H54 (cell line): ENCODE results near the gene ZNF565.

Experiments
- DNase-seq: peaks from one replicate; pipeline ENCODE4 v3.0.0; 2011; ENCODE audit warnings: low spot score, mixed read lengths; ENCODE audit not compliant: insufficient read length
- FAIRE-seq: peaks from 3 replicates; lab custom pipeline; 2011; peaks lifted over from hg19 to GRCh38; lab: Jason Lieb, UNC
- POLR2A ChIP-seq: IDR thresholded peaks from 2 replicates; pipeline ENCODE4 v1.6.1; 2011; ENCODE audit warnings: low read depth, mild to moderate bottlenecking, low read length

ZNF565 gene

DNA sequence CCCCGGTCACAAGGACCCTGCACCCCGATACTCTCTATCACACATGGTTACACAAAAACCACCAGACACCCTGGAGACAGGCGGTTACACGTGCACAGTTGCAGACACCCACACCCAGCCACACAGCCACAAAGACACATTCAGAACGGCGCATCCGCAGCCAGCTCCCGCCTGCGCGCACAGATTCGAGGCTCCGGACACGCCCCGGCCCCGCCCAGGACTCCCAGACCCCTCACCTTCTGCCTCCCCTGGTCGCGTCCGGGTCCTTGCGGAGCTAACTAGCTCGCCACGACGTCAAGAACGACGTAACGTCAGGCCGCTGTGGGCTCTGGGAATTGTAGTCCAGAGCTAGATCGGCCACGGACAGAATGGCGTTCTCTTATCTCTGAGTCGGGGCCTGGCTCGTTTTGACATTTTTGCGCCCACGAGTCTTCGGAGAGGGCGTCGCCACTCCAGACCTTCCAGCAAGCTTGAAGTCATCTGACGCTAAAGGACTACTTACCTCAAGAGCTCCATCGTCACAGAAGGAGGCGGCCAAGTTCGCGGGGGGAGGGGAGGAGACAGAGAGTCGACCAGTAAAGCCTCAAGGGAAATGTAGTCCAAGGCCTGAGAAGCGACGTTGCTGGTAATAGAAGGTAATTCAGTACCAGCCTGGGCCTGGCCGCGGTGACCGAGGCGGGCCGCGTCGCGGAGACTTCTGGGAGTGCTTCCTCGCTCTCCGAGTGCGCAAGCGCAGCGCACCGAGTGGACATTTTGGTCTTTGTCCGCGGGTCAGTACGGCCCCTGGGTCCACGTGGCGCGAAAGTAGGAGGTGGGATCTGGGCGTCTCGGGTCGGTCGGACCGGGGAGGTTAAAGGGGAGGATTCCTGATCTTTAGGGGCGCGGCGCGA lies at the start of gene ZNF565, which contains the start of gene ZNF146:
TSS of gene ZNF565 (minus strand) at position 280 of the 890 bp plus-strand sequence. CDS start 12,680 bp downstream, outside the sequence.
TSS of gene ZNF146 (plus strand) at position 721 of the 890 bp plus-strand sequence. CDS start 21,335 bp downstream, outside the sequence.
- peak; percentile 87 for TF ChIP-seq POLR2A
- DNase-seq = peak; percentile 98
- FAIRE-seq = peak; percentile 87

DNA sequence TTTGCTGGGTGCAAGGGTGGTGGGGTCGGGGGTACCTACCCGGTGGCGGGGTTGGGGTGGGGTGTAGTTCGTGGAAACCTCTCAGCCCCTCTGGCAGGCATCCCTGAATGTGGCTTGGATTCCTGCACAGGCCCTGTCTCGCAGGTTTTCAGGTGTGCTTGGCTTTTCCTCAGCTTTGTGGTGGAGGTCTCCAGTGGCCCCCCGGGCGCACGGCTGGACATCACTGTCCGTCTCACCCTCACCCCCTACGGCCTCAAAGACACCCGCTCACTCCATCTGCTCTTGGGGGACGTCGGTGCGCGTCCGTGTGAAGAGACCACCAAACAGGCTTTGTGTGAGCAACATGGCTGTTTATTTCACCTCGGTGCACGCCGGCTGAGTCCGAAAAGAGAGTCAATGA lies 44.7 kb upstream of the ZNF565 start:
- DNase-seq (no peak), FAIRE-seq (no peak)
- no peak for TF ChIP-seq POLR2A

DNA sequence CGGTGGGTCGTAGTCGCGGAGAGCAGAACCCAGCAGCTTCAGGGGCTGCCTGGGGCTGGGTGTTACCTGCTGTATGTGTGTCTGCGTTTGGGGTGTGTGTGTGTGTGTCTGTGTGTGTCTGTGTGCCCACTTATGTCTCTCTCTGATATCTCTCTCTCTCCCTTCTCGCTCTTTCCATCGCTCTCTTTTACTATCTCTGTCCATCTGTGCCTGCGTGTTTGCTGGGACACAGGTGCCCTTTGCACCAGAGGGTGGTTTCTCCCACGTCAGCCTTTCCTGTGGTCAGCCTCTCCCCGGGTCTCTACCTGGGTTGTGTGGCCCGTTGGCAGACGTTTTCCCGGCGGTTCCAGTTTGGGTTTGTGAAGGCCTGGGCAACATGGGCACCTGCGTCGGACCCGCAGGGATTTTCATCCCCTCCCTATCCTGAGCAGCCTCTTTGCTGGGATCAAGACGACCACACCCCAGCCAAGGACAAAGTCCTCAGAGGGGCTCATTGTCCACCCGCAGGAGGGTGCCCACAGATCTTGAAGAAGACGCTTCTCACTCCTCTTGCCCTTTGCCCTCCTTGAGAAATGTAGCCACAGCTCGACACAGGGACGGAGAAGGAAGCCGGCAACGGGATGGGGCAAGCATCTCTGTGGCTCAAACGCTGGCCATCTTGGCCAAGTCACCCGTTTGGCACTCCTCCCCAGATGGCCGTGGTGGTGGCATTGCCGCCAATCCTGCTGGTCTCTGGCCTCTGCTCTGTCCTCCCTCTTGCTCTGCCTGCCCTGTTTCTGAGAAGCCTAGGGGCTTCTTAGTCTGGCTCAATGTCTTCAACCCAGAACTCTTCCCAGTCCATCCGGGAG lies 43.8 kb upstream of the ZNF565 start:
- FAIRE-seq (no peak), DNase-seq (no peak)
- TF ChIP-seq POLR2A = no peak

DNA sequence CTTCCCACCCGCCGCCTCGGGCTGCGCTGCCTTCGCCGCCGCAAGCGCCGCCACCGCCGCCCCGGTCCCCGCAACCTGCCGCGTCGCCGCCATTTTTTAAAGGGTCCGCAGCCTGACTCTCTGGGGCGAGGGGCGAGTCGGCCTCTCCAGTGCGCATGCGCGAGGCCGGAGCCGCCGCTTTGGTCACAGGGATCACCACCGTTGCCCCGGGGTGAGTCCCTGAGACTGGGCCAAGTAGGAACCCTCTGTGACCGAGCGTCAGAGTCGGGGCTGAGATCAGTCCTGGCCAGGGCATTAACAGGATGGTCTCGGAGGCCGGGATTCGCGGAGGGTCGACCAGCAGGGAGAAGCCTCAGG lies 43.0 kb upstream of the ZNF565 start:
- FAIRE-seq (no peak), DNase-seq (no peak)
- TF ChIP-seq POLR2A = no peak

DNA sequence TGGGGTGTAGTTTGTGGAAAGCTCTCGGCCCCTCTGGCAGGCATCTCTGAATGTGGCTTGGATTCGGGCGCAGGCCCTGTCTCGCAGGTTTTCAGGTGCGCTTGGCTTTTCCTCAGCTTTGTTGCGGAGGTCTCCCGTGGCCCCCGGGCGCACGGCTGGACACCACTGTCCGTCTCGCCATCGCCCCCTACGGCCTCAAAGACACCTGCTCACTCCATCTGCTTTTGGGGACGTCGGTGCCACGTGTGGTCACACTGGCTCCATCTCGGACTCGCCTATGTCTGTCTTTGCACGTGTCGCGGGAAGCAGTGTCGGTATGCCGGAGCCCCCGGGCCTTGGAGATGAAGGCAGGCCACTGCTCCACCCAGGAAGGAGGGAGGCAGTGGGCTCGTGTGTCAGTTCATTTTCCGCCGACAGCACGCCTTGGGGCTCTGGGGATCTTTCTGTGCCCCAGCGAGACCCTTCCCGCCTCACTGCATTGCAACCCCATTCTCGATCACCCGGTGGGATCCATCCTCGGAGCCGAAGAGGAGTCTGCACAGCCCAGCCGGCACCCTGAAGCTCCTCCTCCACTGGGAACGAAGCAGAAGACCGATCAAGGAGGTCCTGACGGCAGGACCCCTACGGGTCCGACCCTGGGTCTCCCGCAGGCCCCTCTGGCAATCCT lies 42.5 kb upstream of the ZNF565 start:
- no peak for TF ChIP-seq POLR2A
- DNase-seq (no peak), FAIRE-seq (no peak)

DNA sequence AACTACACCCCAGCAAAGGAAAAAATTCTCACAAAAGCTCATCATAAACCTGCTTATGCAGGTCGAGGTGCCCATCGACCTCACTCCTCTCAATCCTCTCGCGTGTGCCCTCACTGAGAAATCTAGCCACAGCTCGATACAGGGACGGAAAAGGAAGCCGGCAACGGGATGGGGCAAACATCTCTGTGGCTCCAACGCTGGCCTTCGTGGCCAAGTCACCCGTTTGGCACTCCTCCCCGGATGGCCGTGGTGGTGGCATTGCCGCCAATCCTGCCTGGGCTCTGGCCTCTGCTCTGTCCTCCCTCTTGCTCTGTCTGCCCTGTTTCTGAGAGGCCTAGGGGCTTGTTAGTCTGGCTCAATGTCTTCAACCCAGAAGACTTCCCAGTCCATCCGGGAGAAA lies 41.6 kb upstream of the ZNF565 start:
- FAIRE-seq (no peak), DNase-seq (no peak)
- TF ChIP-seq POLR2A = no peak

DNA sequence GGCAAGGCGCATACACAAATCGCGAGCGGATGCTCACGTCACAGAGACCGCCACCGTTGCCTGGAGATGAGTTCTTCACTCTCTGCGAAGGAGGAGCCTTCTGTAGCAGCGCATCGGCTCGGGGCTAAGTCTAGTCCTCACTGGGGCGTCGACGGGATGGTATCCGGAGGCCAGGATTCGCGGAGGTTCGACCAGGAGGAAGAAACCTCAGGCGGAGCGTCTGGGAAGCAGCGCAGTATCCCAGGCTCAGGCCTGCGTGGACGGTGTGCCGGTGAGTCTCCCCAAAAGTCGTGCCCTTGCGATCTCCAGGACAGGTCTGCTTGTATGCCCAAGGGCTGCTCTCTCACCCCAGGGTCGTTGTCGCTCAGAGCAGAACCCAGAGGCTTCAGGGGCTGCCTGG lies 40.9 kb upstream of the ZNF565 start:
- DNase-seq = no peak
- no peak for TF ChIP-seq POLR2A
- no peak for FAIRE-seq

DNA sequence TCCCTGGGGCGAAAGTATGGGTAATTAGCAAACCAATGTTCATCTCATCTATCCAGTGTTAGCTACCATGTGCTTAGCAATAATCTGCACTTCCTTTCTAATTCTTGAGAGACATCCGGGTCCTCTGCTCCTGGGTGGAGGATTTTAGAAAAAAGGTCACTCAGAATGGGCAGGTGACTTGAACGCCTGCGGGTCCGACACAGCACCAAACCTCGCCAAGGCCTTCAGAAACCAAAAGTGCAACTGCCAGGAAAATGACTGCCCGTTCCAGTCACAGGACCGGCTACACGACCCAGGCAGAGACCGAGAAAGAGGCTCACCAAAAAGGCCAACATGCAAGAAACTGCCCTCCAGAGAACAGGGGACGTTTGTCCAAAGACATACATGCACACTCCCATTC lies 40.4 kb upstream of the ZNF565 start:
- FAIRE-seq (no peak), DNase-seq (no peak)
- TF ChIP-seq POLR2A = no peak

DNA sequence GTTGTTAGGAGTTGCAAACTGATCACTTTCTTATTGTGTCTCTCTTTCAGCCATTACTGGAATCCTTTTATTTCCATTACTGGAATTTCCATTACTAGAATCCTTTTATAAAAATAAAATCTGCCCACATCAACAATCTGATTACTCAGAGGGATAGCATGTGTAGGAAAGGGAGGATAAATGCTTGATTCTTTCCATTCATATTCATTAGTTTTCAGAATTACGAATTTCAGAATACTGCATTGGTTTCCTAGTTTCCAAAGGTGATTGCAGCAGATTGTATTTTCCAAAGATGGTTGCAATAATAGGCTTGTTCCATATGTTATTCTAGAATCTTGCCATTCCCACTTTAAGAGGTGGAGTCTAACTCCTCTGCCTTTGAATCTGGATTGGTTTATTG lies 37.6 kb upstream of the ZNF565 start:
- DNase-seq (no peak), FAIRE-seq (no peak)
- no peak for TF ChIP-seq POLR2A

DNA sequence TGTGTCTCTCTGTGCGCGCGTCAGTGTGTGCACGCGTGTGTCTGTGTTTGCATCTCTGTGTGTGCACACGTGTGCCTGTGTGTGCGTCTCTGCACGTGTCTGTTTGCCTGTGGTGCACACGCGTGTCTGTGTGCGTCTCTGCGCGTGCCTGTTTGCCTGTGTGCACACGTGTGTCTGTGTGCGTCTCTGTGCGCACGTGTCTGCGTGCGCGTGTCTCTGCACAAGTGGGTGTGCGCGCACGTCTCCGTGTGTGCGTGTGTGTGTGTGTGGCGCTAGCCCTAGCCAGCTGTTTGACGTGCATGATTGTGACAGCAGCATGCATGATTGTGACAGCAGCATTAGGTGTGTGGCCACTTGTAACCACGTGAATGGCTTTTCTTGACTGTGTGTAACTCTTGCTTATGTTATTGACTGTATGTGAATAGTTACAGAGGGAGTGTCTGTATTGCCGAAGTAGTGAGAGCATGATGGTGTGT lies 31.6 kb upstream of the ZNF565 start:
- DNase-seq (no peak), FAIRE-seq (no peak)
- TF ChIP-seq POLR2A = no peak

DNA sequence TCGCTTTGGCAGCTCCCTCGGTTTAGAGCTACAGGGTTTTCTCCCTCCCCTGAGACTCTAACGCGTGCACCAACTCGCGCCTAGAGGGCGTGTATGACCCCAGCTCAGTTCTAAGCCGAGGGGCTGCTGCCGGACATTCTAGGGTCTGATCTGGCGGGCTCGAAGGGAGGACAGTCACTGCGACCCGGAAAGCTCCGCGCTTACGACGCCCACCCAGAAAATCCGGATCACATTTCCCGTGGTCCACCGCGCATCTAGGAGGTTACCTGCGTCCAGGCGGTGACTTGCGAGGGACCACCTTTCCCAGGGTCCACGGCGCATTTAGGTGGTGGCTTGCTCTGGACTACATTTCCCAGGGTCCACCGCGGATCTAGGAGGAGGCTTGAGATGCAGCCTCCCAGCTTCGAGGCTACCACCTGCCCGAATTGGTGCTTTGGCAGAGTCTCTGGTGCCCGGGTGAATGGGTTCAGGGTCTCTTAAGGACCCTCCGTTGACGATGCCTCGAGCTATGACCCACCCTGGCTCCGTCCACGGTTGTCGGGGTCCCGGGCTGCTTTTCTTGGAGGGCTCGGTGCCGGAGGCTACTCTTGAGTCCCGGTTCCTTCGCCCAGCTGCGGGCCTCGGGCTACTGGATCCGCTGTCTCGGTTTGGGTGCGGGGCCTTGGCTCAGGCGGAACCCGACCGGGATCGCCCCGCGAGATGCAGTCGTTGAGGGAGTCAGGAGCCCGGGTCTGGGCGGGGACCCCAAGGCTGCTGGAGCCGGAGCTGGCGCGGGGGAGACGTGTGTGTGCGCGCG lies 30.9 kb upstream of the ZNF565 start:
- FAIRE-seq (no peak), DNase-seq (no peak)
- no peak for TF ChIP-seq POLR2A

DNA sequence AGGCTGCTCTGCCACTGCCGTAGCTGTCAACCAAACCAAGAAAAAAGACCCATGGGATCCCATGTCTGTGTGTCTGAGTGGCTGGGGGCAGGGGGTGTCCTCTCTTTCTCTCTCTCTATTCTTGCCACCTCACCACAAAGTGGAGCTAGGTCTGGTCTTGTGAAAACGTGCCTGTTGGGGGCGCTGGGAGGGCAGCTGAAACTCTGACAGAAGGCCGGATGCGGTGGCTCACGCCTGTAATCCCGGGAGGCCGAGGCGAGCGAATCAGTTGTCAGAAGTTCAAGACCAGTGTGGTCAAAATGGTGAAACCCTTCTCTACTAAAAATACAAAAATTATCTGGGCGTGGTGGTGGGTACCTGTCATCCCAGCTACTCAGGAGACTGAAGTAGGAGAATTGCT lies 29.6 kb upstream of the ZNF565 start:
- no peak for FAIRE-seq
- no peak for TF ChIP-seq POLR2A
- DNase-seq = no peak

DNA sequence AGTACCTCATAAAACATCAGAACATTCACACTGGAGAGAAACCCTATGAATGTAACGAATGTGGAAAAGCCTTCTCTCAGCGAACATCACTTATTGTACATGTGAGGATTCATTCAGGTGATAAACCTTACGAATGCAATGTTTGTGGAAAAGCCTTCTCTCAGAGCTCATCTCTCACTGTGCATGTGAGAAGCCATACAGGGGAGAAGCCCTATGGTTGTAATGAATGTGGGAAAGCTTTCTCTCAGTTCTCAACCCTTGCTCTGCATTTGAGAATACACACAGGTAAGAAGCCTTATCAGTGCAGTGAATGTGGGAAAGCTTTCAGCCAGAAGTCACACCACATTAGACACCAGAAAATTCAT lies 22.5 kb upstream of the ZNF565 start:
- DNase-seq = no peak
- FAIRE-seq = peak; percentile 11

More for the DNA sequence above, 22.5 kb upstream of the ZNF565 start:
- no peak for TF ChIP-seq POLR2A
